NCI-H1436 (cell line): Measurements from ENCODE around the gene SDK2.

ENCODE experiments used
- DNase-seq: peaks from one replicate; lab custom pipeline; 2025; lab: John Stamatoyannopoulos, UW

The SDK2 gene

DNA sequence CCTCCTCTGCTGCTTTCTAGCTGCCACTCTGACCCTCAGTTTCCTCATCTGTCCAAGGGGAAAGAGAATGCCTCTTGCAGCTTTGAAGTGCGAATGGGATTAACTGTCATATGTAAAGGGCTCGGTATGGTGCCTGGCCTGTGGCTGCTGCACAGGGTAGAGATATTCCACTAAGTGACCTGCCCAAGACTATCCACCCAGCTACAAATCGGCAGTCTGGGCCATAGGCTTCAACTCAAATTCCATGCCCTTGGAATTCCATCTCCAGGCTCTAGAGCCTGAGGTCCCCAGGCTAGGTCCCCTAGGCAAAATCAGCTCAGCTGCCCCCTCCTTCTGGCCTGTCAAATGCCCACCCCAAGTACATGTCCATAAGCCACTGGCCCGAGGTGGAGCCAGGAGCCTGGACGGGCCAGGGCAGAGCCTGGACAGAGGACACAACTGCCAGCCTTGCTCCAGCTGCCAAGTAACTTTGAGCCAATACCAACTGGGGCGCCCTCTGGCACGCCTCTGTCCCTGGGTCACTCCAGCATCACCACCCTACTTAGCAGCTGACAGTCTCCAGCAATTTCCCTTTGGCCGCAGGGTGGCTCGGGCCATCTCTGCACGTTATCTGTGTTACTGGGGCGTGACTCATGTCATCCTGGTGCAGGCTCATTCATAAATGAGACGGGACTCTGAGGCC is 57.2 kb downstream of the SDK2 start:
- DNase-seq = no peak

DNA sequence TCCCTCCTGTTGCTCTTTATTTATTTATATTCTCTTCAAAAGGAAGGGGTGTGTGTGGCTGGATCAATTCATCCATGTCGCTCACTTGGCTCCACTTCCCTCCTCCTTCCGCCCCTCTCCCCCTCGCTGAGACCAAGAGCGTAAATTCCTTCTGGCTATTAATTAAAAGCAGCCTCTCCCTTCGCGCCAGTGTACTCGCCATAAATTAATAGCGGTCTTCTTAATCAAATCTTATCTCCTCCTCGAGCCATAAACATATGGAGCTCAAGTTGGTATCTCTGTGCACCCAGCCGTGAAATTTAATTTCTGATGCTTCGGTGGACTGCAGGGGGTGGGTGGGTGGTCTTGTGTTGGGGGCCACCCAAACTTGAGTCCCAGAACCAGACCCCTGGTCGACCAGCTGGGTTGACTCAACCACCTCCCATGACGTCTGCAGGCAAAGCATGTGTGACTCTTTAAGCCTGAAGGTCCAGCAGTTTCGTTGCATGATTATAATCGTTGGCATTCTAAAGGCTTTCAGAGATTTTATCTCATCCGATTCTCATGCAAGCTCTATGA is 57.9 kb downstream of the SDK2 start:
- no peak for DNase-seq

DNA sequence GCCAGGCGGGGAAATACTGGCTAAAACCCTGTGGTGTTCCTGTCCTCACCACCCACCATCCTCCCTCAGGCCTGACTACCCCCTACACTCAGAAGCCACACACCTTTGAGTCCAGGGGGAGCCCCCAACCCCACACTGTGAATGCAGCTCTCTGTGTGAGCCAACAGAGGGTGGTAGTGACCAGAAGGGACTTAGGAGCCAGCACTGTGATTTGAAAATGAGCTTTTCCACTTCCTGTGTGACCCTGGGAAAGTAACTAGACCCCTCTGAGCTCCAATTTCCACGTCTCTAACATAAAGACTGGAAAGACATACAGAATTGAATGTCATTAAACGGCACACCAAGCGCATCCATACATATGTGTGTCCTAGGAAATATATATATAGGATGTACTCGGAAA is 58.7 kb downstream of the SDK2 start:
- no peak for DNase-seq

DNA sequence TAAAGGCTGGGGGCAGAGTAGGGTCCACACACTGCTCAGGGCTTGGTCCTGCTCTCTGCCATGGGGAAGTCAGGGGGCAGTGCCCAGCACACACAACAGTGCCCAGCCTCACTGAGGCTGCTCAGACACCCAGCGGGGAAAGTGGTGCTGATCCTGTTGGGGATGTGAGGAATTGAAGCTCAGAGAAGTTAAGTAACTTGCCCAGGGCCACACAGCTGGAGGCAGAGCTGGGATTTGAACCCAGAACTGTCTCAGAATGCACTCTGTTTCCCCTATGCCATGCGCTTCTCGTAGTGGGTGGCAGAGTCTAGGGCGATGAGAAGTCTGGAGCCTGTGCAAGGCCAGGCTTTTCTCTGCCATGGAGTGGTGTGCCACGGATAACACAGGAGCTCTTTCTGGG is 59.3 kb downstream of the SDK2 start:
- DNase-seq = no peak

DNA sequence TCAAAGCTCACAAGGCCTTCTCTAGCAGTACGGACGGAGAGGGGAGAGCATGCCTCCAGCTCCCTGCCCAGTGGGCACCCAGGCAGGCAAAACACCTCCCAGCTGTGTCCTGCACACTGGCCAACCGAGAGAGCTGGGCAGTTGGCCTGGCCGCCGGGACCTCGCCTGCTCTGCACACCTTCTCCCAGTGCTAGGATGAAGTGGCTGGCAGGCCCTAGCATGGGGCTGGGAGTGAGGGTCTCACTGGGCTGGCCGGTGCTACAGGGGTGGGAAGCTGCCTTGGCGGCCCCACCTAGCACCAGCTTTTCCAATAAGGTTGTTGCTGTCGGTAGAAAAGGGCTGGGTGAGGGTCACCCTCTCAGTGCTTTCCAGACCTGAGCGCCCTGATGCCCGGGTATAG is 60.2 kb downstream of the SDK2 start:
- no peak for DNase-seq

DNA sequence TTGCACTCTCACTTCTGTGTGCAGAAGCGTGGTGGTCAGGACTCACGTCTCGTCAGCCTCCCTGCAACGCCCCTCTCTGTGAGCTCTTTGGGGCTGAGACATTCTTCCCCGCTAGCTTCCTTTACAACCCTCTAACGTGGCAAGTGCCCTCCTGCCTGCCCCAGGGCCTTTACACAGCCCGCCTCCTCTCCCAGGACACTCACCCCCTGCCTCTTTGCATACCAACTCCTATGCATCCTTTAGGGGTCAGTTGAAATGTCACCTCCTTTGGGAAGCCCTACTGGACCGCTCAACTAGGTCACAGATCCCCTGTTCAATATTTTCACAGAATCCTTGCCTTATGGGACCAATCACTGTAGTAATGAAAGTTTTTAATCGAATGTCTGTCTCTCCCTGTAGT is 61.4 kb downstream of the SDK2 start:
- DNase-seq = no peak

DNA sequence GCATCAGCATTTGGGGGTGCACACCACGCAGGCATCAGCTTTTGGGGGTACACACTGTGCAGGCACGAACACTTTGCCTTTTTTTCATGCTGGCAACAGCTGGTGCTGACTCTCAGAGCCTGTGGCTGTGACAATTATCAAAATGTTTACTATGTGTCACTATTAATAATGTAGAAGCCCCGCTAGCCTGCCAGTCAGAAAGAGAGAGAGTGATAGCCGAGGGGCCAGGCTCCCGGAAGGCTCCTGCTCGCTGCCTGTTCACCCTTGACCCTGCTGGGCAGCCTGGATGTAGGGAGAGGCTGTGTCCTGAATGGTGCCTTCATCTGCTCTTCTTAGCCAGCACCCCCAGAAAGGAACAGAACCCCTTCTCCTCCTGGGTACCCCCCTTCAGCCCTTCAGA is 61.9 kb downstream of the SDK2 start:
- DNase-seq = no peak

DNA sequence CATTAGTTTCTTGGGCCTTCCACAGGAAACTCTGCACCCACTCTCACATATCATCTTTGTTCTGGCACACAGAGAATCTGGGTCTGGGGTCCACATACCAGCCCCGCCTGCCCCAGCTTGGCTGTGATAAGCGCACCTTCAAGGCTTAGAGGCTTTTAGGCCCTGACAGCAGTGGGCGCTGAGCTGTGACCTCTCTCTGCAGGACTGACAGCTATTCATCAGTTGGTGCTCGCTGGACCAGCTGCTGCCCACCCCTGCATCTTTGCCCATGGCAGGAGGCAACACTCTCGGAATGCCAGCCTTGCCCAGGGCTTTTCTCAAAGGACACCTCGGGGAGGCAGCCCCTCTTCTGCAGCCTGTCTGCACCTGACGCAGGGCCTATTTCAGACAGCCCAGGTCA is 62.9 kb downstream of the SDK2 start:
- no peak for DNase-seq

DNA sequence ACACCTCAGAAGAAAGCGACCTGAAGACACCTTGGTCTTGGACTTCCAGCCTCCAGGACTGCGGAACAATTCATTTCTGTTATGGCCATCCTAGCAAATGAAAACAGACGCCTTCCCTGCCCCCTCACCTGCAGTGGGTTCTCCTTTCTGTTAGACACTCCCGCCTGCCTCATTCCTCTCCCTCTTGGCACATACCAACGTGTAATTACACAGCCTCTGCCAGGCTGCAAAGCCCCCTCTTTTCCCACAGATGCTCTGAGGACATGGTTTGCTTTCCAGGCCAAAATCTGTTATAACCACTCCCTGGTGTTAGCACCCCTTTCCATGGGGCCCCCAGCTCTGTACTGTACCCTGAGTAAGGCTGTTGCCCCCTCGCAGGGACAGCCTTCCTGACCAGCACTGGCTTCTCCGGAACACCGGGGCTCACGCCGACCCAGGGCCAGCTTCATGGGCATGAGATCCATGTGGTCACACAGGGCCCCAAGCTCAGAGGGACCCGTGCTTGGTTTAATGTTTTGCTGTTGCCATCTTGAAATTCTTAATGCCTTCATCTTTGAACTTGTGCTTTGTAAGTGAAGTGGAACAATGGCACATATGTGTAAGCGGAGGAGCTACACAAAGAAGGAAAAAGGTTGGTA is 64.1 kb downstream of the SDK2 start:
- DNase-seq = no peak

DNA sequence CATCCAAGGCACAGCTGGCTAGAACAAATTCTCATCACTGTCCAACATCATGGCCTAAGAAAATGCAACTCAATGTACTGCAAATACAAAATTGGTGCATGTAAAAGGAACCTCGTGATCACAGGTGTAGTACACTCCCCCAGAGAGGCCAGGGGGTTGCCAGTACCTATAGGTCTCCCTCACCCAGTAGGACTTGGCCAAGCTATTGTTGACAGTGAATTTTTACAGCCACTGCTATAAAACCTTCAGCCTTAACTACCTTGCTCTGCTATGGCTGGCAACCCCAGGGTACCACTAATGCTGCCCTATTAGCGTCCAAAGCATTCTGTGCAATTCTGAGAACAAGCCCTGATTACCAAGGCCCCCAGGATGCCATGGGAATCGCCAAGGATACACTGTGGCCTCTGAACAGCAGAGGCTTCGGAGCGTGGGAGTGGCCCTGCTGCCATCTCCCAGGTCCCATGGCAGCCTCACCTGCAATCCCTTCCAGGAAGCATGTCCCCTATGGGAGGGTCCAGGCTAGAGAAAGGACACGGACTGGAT is 67.6 kb downstream of the SDK2 start:
- DNase-seq = no peak

DNA sequence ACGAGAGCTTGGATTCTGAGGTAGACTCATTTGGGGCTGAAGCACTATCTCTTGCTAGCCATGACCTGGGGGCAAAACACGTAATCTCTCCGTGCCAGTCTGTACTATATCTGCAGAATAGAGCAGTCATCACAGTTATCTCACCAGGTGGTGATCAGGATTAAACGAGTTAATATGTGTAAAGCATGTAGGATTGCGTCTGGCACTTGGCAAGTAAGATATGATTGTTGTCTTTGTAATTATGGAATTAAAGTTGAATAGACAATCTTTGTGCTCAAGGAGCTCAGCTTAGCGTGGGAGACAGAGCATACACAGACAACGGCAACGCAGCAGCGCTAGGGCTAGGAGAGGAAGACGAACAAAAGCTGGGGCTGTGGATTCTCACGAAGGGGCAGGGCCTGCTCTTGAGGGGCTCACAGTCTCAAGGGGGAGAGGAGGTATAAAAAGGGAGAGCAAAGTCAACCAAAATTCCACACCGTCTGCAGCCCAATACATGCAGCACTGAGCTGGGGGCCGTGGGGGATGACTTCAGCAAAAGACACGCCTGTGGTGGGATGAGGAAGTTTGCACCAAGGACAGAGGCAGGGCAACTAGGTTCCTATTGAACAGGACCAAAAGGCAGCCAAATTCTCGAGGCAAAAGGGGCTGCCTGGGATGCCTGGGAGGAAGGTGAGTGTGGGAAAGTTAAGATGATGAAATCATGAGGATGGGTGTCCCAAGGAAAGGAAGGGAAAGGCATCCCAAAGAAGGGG is 68.6 kb downstream of the SDK2 start:
- peak; percentile 52 for DNase-seq

DNA sequence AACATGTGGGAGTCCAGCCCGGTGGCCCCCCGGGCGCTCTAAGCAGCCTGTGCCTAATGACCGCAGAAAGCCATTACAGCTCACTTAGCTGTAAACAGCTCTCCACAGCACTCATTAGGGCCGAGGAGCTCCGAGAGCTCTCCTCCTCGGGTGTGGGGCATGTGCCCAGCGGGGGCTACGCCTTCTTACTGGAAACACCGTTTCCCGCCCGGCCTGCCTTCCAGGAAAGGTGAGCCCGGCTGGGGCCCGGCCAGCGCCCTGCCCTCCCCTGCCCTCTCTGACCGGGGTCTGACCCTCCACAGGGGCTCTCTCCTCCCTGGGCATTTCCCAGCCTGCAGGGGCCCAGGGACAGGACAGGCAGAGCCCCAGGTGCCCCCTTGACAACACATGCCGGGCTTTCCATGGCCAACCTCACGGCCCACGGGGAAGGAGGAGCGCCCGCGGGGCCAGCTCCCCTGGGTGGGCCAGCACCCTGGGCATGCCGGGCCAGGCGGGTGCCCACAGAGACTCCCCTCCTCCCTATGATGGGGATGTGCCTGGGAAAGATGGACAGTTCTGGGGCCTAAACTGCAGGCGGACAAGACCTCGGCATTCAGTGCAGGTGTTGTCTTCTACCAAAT is 72.6 kb downstream of the SDK2 start:
- DNase-seq = no peak

DNA sequence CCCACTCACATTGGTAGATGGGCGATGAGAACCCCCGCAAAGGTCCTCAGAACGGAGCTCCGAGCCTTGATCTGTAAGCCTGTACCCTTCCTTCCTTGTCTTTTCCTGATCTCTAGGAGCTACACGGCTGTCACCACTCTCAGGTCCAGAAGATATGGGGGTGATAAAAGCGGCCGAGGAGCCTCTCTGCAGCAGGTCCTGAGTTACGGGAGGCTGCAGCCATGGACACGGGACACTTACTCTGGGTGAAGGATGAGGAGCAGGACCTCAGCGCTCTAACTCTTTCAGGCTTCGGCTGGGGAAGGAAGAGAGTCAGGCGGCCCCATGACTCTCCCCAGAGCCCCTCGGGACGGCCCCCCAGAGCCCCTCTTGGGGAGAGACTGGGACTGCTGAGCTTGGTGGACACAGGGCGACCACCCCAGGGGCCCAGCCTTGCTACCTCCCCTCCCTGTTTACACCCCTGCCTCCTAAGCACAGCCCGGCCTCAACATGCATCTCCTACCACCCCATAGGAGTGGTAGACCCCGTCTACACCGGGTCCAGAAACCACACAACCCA is 74.4 kb downstream of the SDK2 start:
- DNase-seq = no peak

DNA sequence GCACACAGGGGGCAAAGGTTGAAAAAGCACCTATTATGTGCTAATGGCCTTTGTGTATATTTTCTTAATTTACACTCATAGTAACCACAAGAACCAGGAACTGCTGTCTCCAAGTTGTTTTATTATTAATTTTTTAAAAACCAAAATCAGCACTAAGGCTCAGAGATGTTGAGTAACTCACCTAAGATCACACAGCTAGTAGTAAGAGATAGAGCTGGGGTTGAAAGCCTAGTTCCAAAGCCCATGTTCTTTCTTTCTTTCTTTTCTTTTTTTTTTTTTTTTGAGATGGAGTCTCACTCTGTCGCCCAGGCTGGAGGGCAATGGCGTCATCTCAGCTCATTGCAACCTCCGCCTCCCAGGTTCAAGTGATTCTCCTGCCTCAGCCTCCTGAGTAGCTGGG is 75.3 kb downstream of the SDK2 start:
- DNase-seq = no peak

DNA sequence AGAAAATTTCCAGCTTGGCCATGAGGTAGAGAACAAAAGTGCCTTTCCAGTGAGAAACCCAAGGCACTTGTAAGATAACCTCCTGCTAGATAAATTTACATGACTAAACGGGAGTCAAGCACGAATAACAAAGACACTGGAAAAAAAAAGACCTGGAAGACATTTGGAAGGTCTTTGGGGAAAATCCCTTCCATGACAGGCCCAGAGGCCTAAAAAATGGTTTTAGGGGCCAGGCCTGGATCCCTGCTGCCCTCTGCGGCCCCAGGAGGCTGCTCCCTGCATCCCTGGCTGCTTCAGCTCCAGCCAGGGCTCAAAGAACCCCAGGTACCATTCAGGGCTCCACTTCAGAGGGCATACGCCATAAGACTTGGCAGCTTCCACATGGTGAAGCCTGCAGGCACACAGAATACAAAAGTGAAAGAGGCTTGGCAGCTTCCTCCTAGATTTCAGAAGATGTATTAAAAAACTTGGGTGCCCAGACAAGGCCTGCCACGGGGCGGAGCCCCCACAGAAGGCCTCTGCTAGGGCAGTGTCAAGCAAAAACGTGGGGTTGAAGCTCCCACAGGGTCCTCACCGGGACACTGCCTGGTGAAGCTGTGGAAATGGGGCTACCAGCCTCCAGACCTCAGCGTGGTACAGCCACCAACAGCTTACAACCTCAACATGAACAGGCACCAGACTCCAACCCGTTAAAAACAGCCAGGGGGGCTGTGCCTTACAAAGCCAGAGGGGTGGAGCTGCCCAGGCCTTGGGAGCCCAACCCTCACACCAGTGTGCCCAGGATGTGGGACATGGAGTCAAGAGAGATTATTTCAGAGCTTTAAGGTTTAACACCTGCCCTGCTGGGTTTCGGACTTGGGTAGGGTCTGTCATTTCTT is 77.1 kb downstream of the SDK2 start:
- DNase-seq = no peak

DNA sequence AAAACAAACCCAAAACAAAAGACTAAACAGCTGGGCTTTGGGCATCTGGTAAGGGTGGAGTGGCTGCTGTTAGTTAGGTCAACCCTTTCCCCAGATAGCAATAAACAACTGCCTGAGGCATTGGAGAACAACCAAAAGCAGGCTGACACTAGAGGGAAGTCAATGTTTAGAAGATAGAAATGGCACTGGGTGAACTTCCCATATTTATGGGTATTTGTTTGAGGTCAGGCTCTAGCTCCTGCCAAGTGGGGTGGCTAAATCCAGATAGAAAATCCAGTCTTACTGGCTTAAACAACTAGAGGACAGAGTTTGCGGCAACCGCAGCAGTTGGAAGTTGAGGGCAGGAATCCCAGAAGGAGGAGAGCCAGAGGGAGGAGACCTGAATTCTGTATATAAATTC is 79.4 kb downstream of the SDK2 start:
- no peak for DNase-seq

DNA sequence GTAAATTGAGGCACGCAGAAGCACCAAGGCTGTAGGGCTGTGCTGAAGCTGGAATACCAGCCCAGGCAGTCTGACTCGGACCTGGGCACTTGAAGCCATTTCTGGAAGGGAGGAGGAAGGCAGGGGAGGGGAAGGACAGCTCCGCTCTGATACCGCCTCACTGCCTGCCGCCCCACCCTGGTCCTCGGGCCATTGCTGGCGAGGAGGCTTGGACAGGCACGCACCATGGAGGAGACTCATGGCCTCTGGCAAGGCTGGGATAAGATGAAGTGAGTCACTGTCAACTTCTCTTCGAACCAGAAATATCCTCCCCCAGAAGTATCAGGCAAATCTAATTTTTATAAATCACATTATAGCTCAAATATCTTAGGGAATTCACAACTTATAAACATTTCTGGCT is 81.3 kb downstream of the SDK2 start:
- no peak for DNase-seq

DNA sequence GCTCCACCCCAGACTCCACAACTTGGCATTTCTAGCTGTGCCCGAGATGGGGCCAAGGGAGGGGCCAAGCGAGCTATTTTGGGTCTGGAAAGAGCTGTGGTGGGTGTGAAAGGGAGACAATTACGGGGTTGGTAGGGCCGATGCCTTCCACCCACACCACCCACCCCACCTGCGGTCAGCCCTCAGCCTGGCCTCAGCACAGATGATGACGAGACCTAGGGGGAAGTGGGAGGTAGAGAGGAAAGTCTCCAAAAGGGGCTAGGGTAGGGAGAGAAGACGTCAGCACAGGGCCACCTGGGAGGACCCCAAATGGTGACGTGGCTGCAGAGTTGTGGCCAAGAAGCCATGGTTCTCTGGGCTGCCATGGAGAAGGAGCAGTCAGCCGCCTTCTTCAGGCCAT is 83.1 kb downstream of the SDK2 start:
- DNase-seq = no peak

DNA sequence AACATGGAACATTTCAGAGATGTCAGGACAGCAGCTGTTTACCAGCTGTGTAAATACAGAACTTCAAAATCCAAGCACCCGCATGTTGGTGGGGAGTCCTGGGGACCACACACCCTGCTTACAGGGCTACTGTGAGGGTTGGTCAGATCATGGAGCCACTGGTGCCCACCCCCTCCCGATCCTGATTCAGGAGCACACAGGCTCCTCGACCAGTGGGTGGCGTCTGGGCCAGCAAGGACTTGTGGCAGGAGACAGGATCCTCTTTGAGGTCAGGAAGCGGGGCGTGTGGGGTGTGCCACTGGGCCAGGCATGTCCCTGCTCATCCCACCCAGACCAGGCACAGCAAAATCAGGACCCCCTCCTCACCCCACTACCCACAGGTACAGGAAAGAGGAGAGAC is 83.6 kb downstream of the SDK2 start:
- DNase-seq = no peak

DNA sequence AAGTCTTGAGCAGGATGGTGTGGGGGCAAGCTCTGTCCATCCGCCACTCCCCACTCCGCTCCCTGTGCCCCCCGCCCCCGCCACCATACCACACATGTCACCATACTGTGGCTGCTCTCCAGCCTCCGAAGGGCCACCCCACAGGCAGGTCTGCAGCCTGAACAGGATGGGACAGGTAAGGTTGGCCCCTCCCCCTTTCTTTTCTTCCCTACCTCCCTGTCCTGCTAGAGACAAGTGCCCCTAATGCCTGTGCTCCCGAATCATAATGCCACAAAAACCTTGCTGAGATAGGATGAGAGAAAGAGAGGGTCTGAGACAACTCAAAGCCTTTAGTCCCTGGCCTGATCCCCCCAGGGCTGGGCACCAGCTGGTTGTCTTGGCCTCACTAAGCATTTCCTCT is 84.7 kb downstream of the SDK2 start:
- no peak for DNase-seq
